ENCODE data around the gene NEAT1.

NEAT1 gene

DNA sequence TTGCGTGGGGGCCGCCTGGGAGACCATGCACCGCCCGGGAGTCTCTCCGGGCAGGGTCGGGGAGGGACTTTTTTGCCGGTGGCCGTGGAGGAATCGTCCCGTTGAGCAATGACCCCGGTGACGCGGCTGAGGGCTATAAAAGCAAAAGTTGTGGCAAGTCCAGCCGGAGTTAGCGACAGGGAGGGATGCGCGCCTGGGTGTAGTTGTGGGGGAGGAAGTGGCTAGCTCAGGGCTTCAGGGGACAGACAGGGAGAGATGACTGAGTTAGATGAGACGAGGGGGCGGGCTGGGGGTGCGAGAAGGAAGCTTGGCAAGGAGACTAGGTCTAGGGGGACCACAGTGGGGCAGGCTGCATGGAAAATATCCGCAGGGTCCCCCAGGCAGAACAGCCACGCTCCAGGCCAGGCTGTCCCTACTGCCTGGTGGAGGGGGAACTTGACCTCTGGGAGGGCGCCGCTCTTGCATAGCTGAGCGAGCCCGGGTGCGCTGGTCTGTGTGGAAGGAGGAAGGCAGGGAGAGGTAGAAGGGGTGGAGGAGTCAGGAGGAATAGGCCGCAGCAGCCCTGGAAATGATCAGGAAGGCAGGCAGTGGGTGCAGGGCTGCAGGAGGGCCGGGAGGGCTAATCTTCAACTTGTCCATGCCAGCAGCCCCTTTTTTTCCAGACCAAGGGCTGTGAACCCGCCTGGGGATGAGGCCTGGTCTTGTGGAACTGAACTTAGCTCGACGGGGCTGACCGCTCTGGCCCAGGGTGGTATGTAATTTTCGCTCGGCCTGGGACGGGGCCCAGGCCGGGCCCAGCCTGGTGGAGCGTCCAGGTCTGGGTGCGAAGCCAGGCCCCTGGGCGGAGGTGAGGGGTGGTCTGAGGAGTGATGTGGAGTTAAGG is at the start of gene NEAT1:
TSS of gene NEAT1 (plus strand) at position 166 of the 883 bp plus-strand sequence.
- DNase-seq = peak; percentile 95

DNA sequence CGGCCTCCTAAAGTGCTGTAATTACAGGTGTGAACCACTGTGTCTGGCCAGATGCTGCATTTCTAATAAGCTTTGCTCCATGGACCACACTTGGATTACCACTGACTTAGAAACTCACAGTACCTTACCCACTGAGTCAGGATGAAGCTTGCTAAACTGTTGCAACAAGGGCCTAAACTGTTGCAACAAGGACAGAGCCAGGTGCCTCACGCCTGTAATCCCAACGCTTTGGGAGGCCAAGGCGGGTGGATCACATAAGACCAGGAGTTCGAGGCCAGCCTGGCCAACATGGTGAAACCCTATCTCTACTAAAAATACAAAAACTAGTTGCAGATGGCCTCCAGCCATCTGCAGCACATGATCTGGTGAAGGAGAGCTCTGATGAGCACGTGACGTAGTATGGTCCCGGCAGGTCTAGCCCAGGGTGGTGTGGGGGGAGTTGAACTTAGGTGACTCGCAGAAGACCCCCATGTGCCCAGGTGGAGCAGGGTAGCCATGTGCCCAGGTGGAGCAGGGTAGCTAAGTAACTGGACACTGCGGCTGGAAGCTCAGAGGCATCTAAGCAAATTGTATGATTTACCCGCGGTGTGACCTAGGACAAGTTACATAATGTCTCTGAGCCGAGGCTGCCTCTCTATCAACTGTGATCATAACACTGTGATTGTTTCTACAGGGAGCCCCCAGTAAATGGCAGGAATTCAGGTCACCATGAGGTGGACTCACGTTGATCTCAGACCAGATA is 48.6 kb upstream of the NEAT1 start:
- DNase-seq = no peak

DNA sequence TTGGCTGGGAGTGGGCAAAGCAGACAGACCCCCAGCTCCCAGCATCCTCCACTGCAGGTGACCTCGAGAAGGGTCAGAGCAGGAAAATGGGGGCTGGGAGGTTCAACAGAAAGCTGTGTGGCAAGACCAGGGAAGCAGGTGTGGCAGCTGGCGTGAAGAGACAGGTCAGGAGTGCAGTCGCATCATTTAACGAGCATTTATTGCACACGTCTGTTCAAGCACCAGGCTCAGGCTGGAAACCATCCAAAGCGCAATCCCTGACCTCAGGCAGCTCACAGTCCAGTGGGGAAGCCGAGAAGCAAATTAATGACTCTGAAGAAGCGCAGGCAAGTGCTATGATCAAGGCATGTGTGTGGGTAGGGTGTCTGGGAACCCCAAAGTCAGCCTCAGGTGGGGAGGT is 47.6 kb upstream of the NEAT1 start:
- no peak for DNase-seq

DNA sequence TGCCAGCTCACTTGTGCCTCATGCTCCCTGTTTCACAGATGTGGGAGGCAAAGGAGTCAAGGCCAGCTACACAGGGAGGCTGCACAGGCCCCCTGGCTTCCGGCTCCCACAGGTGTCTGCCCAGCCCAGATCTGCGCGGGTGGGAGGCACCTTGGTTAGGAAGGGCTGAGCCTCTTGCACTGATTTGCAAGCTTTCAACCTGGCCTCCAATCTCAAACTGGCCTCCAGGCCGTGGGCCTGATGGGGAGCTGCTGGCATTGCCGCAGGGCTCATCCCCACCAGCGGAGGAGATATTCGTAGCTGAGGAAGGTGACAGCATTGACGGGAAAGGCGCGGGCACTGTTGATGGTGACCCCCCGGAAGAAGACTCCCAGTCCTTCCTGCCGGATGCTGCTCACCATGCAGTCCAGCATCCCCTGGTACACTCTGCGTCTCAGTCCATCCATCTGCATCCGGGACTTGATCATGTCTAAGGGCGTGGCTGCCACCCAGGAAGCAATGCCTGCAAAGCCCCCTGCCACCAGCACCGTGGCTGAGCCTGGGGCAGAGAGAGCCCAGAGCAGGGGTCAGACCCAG is 46.4 kb upstream of the NEAT1 start:
- no peak for DNase-seq

DNA sequence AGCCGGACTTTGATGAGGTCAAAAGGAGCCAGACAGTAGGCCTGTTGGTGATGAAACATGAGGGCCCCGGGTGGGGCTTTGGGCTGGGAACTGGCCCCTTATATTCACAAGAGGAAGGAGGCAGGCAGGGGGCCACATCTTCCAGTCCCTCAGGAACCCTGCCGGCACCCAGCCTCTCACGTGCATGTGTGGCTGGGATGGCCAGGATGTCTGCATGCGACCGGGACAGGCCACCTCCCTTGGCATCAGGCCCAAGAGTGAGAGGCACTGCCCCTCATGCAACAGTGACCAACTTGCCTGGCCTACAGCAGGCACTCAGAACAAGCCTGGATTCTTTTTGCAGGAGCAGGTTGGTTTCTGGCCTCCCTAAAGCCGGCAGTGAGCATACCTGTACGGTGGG is 45.6 kb upstream of the NEAT1 start:
- DNase-seq = no peak

DNA sequence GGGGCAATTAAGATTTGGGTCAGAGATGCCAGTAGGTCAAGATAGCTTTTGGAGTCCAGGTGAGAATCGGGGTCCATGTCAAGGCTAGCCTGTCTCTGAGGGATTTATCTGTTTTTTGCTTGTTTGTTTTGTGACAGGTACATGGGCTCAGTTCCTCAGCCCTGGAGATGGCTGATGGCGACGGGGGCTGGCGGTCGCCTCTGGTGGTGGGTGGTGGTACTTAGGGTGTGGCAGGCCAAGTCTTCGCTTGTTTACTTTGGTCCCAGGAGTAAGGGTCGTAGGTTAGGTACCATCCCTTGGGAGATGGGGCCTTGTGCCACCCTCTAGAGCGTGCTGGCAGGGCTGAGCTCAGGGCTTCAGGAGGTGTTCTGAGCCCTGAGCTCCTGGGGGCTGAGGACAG is 44.8 kb upstream of the NEAT1 start:
- DNase-seq = no peak

DNA sequence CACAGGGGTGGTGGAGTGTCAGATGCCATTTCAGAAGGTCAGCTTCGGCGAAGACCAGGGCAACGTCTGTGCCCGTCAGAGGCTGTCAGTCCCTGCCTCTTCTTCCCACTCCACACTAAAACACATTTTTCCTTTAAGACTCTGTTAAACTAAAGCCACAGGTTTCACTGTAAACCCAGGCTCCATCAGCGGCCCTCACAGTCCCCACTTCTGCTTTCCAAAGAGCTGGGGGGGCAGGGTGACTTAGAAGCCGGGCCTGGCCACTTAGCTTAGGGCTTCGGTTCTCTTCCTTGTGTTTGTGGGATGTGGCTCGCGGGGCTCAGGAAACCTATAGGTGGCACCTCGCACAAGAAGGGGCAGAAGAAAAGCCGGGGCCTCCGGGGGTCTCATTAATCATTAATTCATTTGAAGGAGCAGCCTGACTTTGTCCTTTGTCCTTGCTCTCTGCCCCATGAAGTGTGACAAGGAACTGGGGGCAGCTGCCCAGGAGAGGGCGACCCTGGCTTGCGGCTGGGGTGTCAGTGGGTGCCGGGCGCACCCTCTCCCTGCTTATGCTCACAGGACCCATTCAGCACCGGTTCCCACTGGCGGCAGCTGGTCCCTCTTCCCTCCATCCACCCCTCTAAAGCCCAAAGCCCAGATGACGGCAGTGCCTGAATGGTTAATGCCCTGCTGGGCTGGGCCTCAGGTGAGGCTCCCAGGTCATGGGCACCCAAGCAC is 44.2 kb upstream of the NEAT1 start:
- DNase-seq = no peak

DNA sequence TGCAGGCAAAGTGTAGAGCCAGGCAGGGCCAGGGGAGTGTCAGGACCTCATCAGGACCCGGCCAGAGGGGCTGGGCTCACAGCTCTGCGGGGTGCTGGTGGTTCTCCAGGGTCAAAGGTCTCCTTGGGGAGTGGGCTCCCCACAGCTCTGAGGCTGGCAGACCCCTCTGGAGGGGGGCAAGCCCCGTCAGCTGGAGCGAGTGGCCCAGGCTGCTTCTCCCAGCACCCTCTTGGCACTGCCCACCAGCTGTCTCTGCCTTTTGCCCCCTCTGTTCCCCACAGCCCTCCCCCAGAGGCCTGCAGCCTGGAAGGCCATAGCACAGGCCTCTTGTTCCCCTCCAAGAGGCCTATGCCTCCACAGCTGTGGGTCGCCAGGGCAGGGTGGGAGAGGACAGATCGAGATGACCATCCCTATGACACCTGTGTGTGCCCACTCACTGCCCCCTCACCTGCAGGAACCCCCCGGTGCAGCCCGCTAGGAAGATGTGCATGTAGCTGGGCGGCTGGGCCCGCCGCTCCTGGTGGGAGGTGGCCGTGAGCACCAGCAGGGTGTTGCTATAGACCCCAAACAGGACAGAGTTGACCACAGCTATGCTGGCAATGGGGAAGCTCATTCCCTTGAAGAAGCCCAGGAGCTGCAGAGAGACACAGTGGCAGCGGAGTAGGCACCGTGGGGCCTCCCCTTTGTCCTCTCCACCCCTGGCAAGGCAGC is 43.5 kb upstream of the NEAT1 start:
- no peak for DNase-seq

DNA sequence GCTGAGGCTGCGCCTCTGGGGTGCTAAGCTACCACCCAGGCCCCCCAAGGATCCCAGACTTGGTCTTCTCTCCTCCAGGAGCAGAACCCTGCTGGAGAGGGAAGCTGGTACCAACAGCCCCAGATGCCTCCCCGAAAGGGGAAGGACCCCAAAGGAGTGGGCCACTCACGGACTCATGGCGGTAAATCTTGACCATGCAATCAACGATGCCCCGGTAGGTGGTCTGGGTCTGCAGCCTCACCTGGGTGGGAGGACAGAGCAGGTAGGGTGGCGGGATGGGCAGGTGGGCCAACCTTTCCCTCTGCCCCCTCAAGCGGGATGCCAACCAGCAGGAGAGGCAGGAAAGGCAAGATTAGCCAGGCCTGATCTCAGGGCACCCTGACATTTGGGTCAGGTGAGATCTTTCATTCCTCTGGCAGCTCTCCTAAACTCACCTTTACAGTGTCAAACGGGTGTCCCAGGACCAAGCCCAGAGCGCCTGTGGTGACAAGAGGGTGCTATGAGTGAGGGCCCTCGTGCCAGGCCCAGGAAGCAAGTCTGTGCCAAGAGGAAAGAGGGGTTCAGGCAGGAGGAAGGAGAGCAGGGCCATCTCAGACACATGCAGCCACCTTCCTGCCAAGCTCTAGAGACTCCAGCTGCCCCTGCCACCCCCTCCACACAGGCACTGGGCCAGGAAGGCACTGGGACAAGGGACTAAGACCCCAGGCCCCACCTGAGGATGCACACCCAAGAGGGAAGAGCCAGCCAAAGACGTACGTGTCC is 42.7 kb upstream of the NEAT1 start:
- DNase-seq = no peak

DNA sequence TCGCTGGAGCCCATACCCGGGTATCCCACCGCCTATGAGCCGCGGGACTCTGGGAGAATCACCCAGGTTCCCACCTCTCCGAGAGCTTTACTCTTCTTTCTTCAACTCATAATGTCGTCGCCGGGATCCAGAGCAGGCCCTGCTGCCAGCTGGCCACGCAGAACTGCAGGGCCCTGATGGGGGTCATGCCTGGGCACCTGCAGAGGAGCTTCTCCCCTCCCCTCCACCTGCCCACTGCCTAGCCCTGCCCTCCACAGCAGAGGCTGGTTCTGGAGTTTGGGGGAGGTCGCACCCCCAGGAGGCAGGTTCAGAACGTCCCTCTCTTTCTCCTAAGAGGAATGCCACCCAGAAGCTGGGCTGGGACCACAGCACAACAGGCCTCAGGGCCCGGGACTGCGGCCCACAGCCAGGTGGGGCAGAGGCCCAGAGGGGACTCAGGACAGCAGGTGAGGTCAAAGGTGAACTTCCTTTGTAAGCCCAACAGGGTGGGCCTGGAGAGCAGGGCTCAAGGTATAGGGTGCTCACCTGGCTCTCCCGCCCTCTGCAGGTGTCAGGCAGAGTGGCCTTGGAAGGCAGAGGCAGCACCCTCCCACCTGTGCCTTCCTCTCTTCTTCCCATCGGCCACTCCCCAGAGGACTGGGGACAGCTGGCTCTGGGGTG is 42.0 kb upstream of the NEAT1 start:
- no peak for DNase-seq

DNA sequence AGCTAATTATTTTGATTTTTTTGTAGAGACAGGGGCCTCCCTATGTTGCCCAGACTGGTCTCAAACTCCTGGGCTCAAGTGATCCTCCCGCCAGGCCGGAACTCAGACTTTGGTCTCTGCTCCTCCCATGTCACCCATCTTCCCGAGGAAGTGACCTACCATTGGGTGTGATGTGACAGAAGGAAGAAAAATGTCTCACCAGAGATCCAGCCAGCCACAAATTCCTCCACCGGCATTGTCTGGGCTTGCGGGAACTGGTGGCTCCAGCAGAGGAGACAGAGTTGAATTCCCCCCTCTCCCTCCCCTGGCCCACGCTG is 40.9 kb upstream of the NEAT1 start:
- peak; percentile 57 for DNase-seq

DNA sequence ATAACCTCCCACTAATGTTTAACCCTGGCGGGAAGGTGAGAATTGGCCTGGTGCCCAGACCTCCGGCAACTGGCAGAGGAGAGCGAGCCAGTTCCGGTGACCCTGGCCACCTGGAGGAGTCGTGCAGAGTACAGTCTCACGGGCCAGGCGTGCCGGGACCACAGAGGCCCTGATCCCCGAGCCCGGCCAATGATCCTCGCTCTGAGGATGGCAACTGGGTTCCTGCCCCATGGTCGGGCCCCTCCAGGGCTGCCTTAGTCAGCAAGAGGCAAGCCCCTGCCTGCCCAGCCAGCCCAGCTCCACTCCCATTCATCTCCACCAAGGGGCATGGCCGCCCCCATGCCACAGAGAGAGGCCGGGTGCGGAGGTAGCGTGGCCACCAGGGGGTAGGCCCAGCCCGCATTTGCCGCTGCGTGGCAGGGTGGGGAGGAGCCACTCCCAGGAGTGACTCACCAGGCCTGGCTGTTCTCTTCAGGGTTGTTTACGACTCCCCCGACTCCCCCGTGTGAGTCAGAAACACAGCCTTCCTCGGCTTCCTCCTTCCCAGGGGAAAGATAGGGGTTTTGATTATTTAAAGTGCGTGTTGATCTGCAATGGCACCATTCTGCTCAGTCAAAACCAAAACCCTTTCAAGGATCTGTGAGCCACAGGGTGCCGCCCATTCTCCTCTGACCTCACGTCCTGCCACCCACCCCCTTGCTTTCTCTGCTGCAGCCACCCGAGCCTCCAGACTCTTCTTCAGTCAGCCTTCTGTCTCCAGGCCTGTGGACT is 40.4 kb upstream of the NEAT1 start, which contains the start of gene SLC25A45:
TSS of gene SLC25A45 (minus strand) at position 614 of the 771 bp plus-strand sequence. CDS start 695 bp downstream, outside the sequence.
- DNase-seq = peak; percentile 99

DNA sequence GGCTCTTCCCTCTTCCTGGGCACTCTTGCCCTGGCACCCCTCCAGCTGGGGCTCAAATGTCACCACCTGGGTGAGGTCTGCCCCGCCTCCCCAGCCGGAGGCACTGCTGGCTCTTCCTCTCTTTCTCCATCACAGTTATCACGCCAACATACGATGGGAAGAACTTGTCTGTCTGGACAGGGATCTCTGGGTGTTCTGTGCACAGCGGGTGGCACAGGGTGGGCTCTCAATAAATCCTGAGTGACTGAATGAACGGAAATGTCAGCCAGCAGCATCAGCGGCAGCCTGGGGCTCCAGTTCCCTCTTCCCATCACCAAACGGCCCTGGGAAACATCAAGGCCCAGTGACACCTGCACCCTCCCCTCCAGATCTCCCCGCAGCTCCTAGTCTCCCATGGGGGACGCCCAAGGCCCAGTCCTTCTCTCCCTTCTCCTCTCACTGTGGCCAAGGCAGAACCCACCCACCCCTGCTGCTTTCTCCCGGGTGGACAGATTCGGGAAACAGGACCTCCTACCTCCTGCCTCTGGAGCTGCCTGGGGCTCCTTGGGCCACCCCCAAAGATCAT is 39.7 kb upstream of the NEAT1 start:
- no peak for DNase-seq

DNA sequence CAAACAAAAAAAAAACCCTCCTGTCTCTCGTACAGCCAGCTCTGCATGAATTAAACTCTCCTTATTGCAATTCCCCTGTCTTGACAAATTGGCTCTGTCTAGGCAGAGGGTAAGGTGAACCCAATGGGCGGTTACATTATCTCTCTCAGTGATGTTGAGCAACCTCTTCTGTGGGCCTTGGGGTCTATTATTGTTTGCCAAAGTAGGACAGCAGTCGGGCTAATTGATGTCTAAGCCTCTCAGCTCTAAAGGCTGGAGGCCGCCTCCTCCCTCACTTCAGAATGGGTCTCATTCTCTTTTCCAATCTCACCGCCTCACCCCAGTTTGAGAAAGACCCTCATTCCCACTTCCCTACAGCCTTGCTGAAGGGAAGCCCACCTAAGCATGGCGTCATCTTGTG is 38.8 kb upstream of the NEAT1 start:
- DNase-seq = no peak

DNA sequence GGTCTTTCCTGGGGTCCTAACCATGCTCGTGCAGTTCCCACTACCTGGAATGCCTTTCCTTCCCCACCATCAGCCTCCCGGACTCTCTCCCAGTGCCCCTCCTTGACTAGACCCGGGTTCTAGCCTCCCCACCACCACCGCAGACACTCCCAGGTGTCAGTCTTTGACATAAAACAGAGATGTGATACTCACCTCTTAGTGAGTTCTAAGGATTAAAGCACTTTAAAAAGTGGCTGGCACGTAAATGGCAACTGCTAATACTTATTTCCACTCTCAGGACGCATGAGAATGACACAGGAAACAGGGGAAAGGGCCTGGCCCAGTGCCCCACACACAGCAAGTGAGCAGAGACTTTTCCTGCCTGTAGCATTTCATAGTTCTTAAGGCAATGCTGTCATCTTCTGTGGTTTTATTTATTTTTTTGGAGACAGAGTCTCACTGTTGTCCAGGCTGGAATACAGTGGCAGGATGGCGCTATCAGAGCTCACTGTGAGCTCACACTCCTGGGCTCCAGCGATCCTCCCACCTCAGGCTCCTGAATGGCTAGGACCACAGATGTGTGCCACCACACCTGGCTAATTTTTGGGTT is 38.2 kb upstream of the NEAT1 start:
- peak; percentile 55 for DNase-seq

DNA sequence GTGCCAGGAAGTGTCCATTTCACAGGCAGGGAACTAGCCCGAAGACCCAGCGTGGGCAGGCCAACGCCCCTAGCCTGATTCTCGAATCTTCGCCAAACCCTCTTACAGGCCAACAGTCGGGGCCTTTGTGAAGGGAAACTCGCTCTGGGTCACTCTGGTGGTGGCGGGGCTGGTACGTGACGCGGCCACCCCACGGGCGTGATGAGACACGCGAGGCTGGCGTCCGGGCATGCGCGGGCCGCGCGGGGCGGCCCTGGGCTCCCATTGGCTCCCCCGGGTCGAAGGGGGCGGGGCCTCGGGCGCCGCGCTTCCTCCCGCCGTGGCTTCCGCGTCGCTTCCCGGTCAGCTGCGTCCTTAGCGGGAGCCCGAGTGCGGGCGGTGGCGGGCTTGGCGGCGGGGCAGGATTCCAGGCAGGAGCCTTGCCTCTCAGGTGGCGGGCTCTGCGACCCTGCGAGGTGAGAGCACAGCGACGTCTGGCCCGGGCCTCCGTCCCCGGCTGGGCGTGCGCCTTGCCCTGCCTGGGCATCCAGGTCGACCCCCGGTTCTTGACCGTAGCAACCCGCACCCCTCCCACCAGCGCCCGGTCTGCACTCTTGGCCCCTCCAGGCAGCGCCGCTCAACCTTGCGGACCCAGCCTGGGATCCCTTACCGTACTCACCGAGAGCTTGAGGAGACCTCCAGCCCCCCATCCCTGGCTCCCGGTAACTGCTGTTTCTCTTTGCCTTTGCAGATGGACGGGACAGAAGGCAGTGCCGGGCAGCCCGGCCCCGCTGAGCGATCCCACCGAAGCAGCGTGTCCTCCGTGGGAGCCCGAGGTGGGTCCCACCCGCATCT is 36.1 kb upstream of the NEAT1 start, which contains the start of gene FRMD8:
TSS of gene FRMD8 (plus strand) at position 331 of the 834 bp plus-strand sequence. CDS start at position 731, 400 bp downstream.
- DNase-seq = peak; percentile 81

DNA sequence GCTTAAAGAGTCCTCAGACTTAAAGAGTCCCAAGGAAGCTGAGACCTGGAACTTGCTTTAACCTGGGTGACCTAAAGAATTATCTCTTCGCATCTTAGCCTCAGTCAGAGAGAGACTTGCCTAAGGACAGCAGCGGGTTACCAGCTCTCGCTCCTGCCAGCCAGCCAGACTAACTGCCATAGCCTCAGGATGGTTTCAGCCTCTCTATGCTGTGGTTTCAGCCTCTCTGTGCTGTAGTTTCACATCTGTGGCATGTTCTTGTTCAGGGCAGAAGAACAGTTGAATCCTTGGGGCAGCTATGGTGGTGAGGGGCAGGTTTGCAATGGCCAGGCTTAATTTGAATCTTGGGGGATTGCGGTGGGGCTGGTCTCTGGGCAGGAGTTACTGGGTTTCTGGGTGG is 33.9 kb upstream of the NEAT1 start:
- no peak for DNase-seq

DNA sequence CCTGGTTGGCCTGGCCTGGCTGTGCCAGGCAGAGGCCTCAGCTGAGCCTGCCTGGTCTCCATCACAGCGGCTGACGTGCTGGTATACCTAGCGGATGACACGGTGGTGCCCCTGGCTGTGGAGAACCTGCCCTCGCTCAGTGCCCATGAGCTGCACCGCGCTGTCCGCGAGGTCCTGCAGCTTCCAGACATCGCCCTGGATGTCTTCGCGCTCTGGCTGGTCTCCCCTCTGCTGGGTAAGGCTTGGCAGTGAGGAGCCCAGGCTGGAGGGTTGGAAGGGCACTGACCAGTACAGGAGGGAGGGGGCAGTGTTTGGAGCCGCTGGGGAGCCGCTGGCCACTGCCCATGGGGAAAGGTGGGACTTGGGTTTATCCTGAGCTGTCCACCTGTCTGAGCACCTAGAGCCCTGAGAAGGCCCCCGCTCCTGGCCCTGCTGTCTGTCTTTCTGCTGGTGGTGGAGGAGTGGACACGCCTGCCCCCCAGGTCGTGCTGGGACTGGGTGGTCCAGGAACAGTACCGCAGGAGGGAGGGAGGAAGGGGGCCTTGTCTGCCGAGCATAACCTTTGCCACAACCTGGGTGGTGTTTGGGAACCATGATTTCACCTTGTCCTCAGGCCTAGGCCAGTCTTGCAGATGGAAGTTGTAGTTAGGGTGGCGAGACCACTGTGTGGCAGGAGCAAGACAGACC is 33.2 kb upstream of the NEAT1 start:
- no peak for DNase-seq
